H9 (cell line): ENCODE data around the gene OR10D3. TPM values are rescaled to one million over a fixed set of nuclear protein-coding genes. Genes with fewer than 3 reads are reported as not detected.

Source experiments
- DNase-seq: peaks from one replicate; pipeline ENCODE4 v3.0.0-alpha.2; 2017
- H2AFZ ChIP-seq: one replicate; pipeline ENCODE4 v1.6.1; 2013; ENCODE audit warnings: mild to moderate bottlenecking, low read length, control low read depth, moderate library complexity
- H2AK5ac ChIP-seq: 2 replicates; pipeline ENCODE4 v1.6.1; 2013; ENCODE audit warnings: low read length, control low read depth, mixed read lengths; ENCODE audit not compliant: insufficient read length
- H2BK120ac ChIP-seq: one replicate; pipeline ENCODE4 v1.6.1; 2013; ENCODE audit warnings: low read depth, mild to moderate bottlenecking, low read length, control low read depth, inconsistent platforms; ENCODE audit not compliant: poor library complexity, severe bottlenecking
- H2BK12ac ChIP-seq: 2 replicates; pipeline ENCODE4 v1.6.1; 2013; ENCODE audit warnings: low read length, control low read depth, mixed read lengths, low read depth; ENCODE audit not compliant: insufficient read length
- H2BK15ac ChIP-seq: 2 replicates; pipeline ENCODE4 v1.6.1; 2013; ENCODE audit warnings: low read depth, low read length, control low read depth
- H2BK20ac ChIP-seq: one replicate; pipeline ENCODE4 v1.6.1; 2013; ENCODE audit warnings: low read depth, mild to moderate bottlenecking, low read length, control low read depth, inconsistent platforms; ENCODE audit not compliant: poor library complexity, severe bottlenecking
- H2BK5ac ChIP-seq: 2 replicates; pipeline ENCODE4 v1.6.1; 2013; ENCODE audit warnings: low read length, control low read depth, mixed read lengths; ENCODE audit not compliant: insufficient read length
- H3K14ac ChIP-seq: 2 replicates; pipeline ENCODE4 v1.6.1; 2013; ENCODE audit warnings: low read length, control low read depth; ENCODE audit not compliant: insufficient read depth
- H3K18ac ChIP-seq: 2 replicates; pipeline ENCODE4 v1.6.1; 2013; ENCODE audit warnings: low read depth, mild to moderate bottlenecking, mixed read lengths, low read length, control low read depth; ENCODE audit not compliant: insufficient read length
- H3K23ac ChIP-seq: 2 replicates; pipeline ENCODE4 v1.6.1; 2013; ENCODE audit warnings: low read length, control low read depth, mixed read lengths, low read depth; ENCODE audit not compliant: insufficient read length
- H3K23me2 ChIP-seq: 2 replicates; pipeline ENCODE4 v1.6.1; 2013; ENCODE audit warnings: low read depth, mild to moderate bottlenecking, mixed read lengths, low read length, control low read depth; ENCODE audit not compliant: insufficient read length, poor library complexity, severe bottlenecking
- H3K27ac ChIP-seq: 2 replicates; pipeline ENCODE4 v1.5.1; 2013; ENCODE audit warnings: low read length, control low read depth, mixed read lengths, low read depth; ENCODE audit not compliant: insufficient read length
- H3K27me3 ChIP-seq: 2 replicates; pipeline ENCODE4 v1.6.1; 2013; ENCODE audit warnings: low read length, control low read depth, inconsistent platforms; ENCODE audit not compliant: insufficient read depth
- H3K4ac ChIP-seq: 2 replicates; pipeline ENCODE4 v1.6.1; 2013; ENCODE audit warnings: low read depth, mild to moderate bottlenecking, control low read depth, inconsistent platforms, low read length, moderate library complexity
- H3K4me1 ChIP-seq: 2 replicates; pipeline ENCODE4 v1.6.1; 2013; ENCODE audit warnings: low read length, control low read depth, inconsistent platforms; ENCODE audit not compliant: insufficient read depth
- H3K4me2 ChIP-seq: 2 replicates; pipeline ENCODE4 v1.6.1; 2013; ENCODE audit warnings: low read length, control low read depth, mixed read lengths; ENCODE audit not compliant: insufficient read length, insufficient read depth
- H3K56ac ChIP-seq: 2 replicates; pipeline ENCODE4 v1.6.1; 2013; ENCODE audit warnings: low read depth, mild to moderate bottlenecking, mixed read lengths, low read length, control low read depth; ENCODE audit not compliant: insufficient read length
- H3K79me1 ChIP-seq: 2 replicates; pipeline ENCODE4 v1.6.1; 2013; ENCODE audit warnings: low read depth, mild to moderate bottlenecking, moderate library complexity, low read length, control low read depth, inconsistent platforms; ENCODE audit not compliant: insufficient read depth, poor library complexity, severe bottlenecking
- H3K79me2 ChIP-seq: 2 replicates; pipeline ENCODE4 v1.6.1; 2013; ENCODE audit warnings: low read length, control low read depth, inconsistent platforms; ENCODE audit not compliant: insufficient read depth
- H3K9ac ChIP-seq: 2 replicates; pipeline ENCODE4 v1.6.1; 2013; ENCODE audit warnings: low read length, control low read depth, mixed read lengths; ENCODE audit not compliant: insufficient read length; ENCODE audit errors: extremely low read depth
- H3K9me3 ChIP-seq: one replicate; pipeline ENCODE4 v1.6.1; 2013; ENCODE audit warnings: low read depth, low read length, inconsistent platforms; ENCODE audit not compliant: control insufficient read depth
- H3T11ph ChIP-seq: one replicate; pipeline ENCODE4 v1.6.1; 2013; ENCODE audit warnings: mild to moderate bottlenecking, low read length, control low read depth, inconsistent platforms
- H4K20me1 ChIP-seq: one replicate; pipeline ENCODE4 v1.6.1; 2013; ENCODE audit not compliant: control insufficient read depth, insufficient read length, insufficient read depth
- H4K5ac ChIP-seq: 2 replicates; pipeline ENCODE4 v1.6.1; 2013; ENCODE audit warnings: low read depth, mild to moderate bottlenecking, mixed read lengths, low read length, control low read depth; ENCODE audit not compliant: insufficient read length
- H4K8ac ChIP-seq: replicated peaks from 2 replicates; pipeline ENCODE4 v1.6.1; 2013; ENCODE audit warnings: low read length, control low read depth, mixed read lengths, low read depth; ENCODE audit not compliant: insufficient read length
- H4K91ac ChIP-seq: 2 replicates; pipeline ENCODE4 v1.6.1; 2013; ENCODE audit warnings: low read depth, mild to moderate bottlenecking, moderate library complexity, mixed read lengths, low read length, control low read depth; ENCODE audit not compliant: insufficient read length
- H3K27ac Mint-ChIP-seq, 3 experiments: 2 replicates in 2 of 3; 3 replicates in 1 of 3; pipeline ENCODE4 v1.8.0; 2020 to 2021; ENCODE audit warnings: mixed read lengths in 3 of 3, mild to moderate bottlenecking in 1 of 3, moderate library complexity in 1 of 3
- H3K27me3 Mint-ChIP-seq: 2 replicates; pipeline ENCODE4 v1.8.0; 2021; ENCODE audit warnings: low read depth, mild to moderate bottlenecking, moderate library complexity, mixed read lengths
- H3K36me3 Mint-ChIP-seq, 3 experiments: 2 replicates in 2 of 3; 3 replicates in 1 of 3; pipeline ENCODE4 v1.8.0; 2020 to 2021; ENCODE audit warnings: low read depth in 3 of 3, mixed read lengths in 3 of 3; ENCODE audit not compliant: insufficient read depth in 1 of 3
- H3K4me1 Mint-ChIP-seq, 2 experiments: 2 replicates each; pipeline ENCODE4 v1.8.0; 2020; ENCODE audit warnings: mixed read lengths in 2 of 2
- H3K4me3 Mint-ChIP-seq, 2 experiments: 2 replicates in 1 of 2; 3 replicates in 1 of 2; pipeline ENCODE4 v1.8.0; 2020 to 2021; ENCODE audit warnings: mild to moderate bottlenecking in 2 of 2, mixed read lengths in 2 of 2, moderate library complexity in 1 of 2
- H3K9me3 Mint-ChIP-seq, 2 experiments: 2 replicates in 1 of 2; 3 replicates in 1 of 2; pipeline ENCODE4 v1.8.0; 2020; ENCODE audit warnings: mild to moderate bottlenecking in 2 of 2, mixed read lengths in 2 of 2, moderate library complexity in 1 of 2
- CTCF ChIP-seq: fragments of 200-600 bp; sonication (generic); conservative IDR thresholded peaks from 3 replicates; pipeline ENCODE4 v1.8.0; 2021; ENCODE audit warnings: antibody characterized with exemption, mild to moderate bottlenecking
- WGBS: extraction: QIAGEN DNeasy Blood & Tissue Kit; methylation state at CpG from one replicate; pipeline ENCODE4 v1.1.7; 2013; ENCODE audit warnings: missing lambda C conversion rate, low lambda C conversion rate, mixed read lengths; ENCODE audit not compliant: insufficient read length; ENCODE audit errors: extremely low coverage; 5-methylcytosine and 5-hydroxymethylcytosine counted together
- total RNA-seq: library from RNA; stranded (reverse); gene quantifications from 2 replicates; pipeline ENCODE4 v1.2.1, GENCODE V29; 2021

The OR10D3 gene
- total RNA-seq, 1 experiment from 2014 or later, result not detected

- no peak overlapping the region for H3K9ac ChIP-seq
- no peak overlapping the region for H3T11ph ChIP-seq
- no peak overlapping the region for H2BK120ac ChIP-seq
- H2BK5ac ChIP-seq, result no peak overlapping the region
- no peak for DNase-seq
- H2BK15ac ChIP-seq, result no peak overlapping the region
- no peaks in the 10 kb centered on the region for H4K20me1 ChIP-seq
- no peaks in the 10 kb centered on the region for H3K79me1 ChIP-seq
- no peak overlapping the region for H4K91ac ChIP-seq
- no peaks in the 10 kb centered on the region for H3K79me2 ChIP-seq
- no peak overlapping the region for H3K4me2 ChIP-seq
- H3K4me1 ChIP-seq, result peaks cover 2% of the 10 kb centered on the region; the same call in 1 of the 2 replicates
- H3K4me1 Mint-ChIP-seq, result peaks cover 10 to 14% of the 10 kb centered on the region in 2 experiments
- no peak overlapping the region for H3K18ac ChIP-seq
- no peak overlapping the region for H3K23ac ChIP-seq
- H2AFZ ChIP-seq, result no peak overlapping the region
- H3K27ac Mint-ChIP-seq, result no peak overlapping the region
- H3K4me3 Mint-ChIP-seq, result no peak overlapping the region
- H4K8ac ChIP-seq, result no peak overlapping the region
- H2BK12ac ChIP-seq, result no peak overlapping the region
- H3K23me2 ChIP-seq, result no peaks in the 10 kb centered on the region
- WGBS, result no CpG with 5 or more reads among the region's 2 CpGs
- H3K56ac ChIP-seq, result no peak overlapping the region
- H3K9me3 ChIP-seq, result no peaks in the 10 kb centered on the region
- H3K27me3 Mint-ChIP-seq, result no peaks in the 10 kb centered on the region
- H3K4ac ChIP-seq, result no peak overlapping the region
- peaks cover 11 to 15% of the 10 kb centered on the region in 2 experiments for H3K9me3 Mint-ChIP-seq
- no peak for TF ChIP-seq CTCF
- H3K27ac ChIP-seq, result no peak overlapping the region
- no peak overlapping the region for H2AK5ac ChIP-seq
- no peak overlapping the region for H3K14ac ChIP-seq
- peaks cover 13 to 30% (median 14%) of the 10 kb centered on the region in 3 experiments for H3K36me3 Mint-ChIP-seq
- no peak overlapping the region for H2BK20ac ChIP-seq
- no peaks in the 10 kb centered on the region for H3K27me3 ChIP-seq
- H4K5ac ChIP-seq, result no peak overlapping the region
Observed at GRCh38 chr11:124143034-124143433, 40.1 kb upstream of the OR10D3 start.
